ENCODE measurements around the gene GOLGA6L6.
"Not testable (repeated sequence)": the region's sequence is repeated elsewhere in the genome, so short reads cannot be mapped to it uniquely, and the experiment has no call there.

The GOLGA6L6 gene, protein sequence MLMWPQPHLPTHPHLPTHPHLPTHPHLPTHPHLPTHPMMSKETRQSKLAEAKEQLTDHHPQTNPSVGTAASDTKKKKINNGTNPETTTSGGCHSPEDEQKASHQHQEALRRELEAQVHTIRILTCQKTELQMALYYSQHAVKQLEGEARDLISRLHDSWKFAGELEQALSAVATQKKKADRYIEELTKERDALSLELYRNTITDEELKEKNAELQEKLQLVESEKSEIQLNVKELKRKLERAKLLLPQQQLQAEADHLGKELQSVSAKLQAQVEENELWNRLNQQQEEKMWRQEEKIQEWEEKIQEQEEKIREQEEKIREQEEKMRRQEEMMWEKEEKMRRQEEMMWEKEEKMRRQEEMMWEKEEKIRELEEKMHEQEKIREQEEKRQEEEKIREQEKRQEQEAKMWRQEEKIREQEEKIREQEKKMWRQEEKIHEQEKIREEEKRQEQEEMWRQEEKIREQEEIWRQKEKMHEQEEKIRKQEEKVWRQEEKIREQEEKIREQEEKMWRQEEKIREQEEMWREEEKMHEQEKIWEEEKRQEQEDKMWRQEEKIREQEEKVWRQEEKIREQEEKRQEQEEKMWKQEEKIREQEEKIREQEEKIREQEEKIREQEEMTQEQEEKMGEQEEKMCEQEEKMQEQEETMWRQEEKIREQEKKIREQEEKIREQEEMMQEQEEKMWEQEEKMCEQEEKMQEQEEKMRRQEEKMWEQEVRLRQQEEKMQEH

DNA sequence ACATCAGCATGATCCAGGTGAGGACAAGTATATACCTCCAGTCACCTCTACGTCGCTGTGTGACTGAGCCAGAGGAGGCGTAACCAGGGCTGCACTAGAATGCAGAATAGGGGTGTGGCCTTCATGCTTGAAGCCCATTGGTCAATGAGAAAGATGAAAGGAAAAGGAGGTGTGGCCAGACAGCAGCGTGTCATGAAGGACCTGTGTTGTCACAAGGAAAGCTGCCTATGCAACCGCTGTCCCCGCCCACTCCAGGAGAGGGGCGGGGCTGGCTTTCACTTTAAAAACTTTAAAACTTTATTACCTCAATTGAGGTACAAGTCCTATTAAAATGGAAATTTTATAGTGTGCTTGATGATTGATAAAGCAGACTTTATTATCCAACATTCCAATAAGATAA, at the start of gene GOLGA6L6:
TSS of gene GOLGA6L6 (minus strand) at position 101 of the 400 bp plus-strand sequence. CDS start at position 10, 91 bp downstream.
- DNase-seq (ENCODE audit: low read depth): not testable (repeated sequence)

DNA sequence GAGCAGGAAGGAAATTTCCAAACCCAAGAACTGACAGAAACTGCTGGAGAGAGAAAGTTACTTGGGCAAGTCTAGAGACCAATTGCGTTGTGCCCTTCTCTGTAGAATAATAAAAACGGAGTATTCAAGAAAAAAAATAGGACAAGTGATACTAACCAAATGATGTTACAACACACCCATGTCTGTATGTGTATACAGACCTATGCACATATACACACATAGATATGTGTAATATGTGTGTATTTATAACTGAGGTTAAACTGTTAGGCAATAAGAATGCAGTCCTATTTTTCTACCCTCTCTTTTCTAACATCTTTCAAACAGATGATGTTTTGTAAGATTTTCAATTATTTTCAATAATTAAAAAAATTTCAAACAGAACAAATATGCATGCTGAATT, 48.5 kb upstream of the GOLGA6L6 start:
- not testable (repeated sequence) for DNase-seq (ENCODE audit: low read depth)

DNA sequence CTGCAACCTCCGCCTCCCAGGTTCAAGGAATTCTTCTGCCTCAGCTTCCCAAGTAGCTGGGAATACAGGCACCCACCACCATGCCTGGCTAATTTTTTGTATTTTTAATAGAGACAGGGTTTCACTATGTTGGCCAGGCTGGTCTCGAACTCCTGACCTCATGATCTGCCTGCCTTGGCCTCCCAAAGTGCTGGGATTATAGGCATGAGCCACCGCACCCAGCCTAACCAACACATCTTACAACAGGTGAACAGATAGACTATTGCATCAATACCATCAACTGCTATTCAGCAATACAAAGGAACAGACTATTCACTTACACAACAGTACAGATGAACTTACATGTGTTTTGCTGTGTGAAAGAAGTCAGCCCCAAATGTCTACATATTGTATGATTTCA, 45.2 kb upstream of the GOLGA6L6 start:
- not testable (repeated sequence) for DNase-seq (ENCODE audit: low read depth)

DNA sequence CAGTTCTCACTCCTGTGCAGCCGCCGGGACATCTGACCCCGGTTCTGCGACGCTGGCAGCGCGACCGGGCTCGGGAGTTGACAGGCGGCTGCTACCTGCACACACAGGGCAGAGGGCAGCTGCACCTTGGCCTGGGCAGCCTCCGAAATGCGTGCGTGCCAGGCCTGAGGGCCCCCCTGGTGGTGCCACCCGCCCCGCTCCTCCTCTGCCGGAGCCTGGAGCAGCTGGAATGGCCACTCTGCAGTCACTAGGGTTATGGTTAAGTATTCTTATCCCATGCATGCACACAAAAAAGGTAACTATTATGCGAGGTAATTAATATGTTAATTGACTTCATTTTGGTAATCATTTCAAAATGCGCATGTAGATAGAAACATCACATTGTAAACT, 41.1 kb upstream of the GOLGA6L6 start:
- not testable (repeated sequence) for DNase-seq (ENCODE audit: low read depth)

DNA sequence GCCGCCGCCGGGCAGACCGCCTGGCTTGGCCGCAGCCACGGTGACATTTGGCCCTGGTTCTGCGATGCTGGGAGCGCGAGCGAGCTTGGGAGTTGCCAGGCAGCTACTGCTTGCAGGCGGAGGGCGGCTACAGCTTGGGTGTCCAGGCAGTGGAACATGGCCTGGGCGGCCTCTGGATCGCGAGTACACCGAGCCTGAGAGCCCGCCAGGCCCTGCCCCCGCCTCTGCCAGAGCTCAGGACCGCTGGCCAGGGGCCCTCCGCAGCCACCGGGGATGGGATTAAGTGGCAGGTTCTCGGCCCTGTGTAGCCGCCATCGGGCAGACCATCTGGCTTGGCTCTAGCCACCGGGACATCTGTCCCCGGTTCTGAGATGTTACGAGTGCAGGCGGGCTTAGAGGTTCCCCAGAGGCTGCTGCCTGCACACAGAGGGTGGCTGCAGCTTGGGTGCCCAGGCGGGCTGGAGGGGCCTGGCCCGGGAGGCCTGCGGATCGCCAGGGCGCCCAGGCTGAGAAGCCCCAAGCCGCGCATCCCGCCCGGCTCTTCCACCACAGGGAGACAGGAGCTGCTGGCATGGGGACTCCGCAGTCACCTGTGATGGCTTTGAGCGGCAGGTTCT, 40.6 kb upstream of the GOLGA6L6 start:
- not testable (repeated sequence) for DNase-seq (ENCODE audit: low read depth)

DNA sequence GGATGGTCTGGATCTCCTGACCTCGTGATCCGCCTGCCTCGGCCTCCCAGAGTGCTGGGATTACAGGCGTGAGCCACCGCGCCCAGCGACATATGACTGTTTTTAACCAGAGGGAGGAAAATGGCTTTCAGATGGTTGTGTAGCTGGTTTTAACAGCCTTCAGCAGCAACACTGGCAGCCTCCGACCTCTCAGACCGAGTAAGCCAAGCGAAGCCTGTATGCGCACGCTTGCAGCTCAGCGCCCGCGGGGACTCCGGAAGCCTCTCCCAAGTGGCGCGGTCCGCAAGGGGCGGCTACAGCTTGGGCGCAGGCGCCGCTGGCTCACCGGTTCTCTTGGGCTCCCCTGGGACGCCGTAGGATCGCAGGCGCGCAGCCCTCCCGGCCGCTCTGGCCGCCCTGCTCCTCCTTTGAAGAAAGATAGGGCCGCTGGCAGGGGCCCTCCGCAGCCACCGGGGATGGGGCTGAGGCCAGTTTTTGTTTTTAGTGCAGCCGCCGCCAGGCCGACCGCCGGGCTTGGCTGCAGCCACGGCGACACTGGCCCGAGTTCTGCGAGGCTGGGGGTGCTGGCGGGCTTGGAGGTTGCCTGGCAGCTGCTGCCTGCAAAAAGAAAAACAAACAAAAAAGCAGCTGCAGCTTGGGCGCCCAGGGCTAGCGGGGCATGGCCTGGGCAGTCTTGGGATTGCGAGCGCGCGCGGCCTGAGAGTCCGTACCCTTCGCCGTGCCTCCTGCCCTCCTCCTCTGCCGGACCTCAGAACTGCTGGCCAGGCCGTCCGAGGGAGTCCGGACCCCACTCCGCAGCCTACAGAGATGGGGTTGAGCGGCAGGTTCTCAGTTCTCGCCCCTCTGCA, 39.9 kb upstream of the GOLGA6L6 start:
- DNase-seq (ENCODE audit: low read depth): not testable (repeated sequence)

DNA sequence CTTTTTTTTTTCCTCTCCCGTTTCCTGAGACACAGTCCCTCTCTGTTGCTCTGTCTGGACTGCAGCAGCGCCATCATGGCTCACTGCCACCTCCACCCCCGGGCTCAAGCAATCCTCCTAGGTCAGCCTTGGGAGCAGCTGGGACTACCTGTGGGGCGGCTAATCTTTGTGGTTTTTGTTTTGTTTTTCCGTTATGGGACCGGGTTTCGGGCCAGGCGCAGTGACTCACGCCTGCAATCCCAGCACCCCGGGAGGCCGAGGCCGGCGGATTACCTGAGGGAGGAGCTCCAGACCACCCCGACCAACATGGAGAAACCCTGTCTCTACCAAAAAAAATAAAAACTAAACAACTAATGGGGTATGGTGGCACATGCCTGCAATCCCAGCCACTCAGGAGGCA, 38.1 kb upstream of the GOLGA6L6 start:
- DNase-seq (ENCODE audit: low read depth): not testable (repeated sequence)

DNA sequence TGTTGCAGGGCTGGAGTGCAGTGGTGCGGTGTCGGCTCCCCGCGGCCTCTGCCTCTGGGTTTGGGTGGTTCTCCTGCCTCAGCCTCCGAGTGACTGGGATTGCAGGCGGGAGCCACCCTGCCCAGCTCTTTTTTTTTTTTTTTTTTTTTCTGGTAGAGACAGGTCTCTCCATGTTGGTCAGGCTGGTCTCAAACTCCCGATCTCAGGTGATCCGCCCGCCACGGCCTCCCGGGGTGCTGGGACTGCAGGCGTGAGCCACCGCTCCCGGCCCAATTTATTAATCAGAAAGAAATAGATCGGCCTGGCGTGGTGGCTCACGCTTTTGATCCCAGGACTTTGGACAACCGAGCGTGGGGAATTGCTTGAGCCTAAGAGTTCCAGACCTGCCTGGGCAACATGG, 9.7 kb upstream of the GOLGA6L6 start:
- not testable (repeated sequence) for DNase-seq (ENCODE audit: low read depth)

DNA sequence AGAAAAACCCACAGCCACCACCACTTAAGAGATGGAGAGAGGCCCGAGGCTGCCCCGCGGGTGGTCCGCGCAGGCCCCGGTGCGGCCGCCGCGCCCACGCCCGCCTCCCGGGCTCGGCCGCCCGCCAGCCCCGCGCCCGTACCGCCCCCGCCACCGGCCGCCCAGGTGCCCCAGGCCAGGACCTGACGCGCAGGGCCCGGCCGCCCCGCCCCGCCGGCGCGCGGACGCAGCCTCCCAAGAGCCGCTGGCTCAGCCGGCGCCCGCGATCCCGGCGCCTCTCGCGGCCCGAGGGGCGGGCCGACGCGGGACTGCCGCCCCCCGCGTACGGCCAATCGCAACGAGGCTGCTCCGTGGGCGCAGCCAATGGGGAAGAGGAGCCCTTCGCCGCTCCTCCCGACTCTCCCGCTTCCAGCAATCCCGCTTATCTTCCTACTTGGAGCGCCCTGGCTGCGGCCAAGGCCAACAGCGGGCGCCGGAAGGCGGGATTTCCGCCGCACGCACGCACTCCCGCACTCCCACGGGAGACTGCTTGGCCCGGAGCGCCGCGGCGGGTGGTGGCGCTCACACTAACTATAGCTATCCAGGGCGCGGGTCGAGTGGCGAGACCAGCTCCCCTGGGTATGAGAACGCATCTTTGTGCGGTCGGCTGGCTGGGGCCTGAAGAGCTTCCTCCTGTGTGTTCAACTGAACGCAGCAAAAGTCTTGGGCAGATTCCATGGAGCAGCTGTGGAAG, 35.5 kb downstream of the GOLGA6L6 start:
- DNase-seq (ENCODE audit: low read depth): not testable (repeated sequence)

DNA sequence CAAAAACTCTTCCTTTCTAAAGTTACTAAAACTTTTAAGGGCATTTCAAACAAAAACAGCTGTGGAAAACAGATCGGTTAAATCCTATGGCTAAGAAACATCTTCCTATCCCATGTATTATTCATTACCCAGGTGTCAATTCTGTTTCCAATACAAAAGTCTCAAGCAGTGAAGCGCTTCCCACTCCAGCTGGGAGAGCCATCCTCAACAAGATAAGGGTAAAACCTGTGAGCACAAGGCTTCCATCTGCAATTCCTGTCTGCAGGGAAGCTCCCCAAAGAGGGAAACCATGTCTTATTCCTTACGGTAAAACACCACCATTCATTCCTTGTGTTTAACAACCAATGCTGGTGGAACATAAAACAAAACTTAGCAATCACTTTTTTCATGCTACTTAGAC, 38.8 kb downstream of the GOLGA6L6 start:
- not testable (repeated sequence) for DNase-seq (ENCODE audit: low read depth)

DNA sequence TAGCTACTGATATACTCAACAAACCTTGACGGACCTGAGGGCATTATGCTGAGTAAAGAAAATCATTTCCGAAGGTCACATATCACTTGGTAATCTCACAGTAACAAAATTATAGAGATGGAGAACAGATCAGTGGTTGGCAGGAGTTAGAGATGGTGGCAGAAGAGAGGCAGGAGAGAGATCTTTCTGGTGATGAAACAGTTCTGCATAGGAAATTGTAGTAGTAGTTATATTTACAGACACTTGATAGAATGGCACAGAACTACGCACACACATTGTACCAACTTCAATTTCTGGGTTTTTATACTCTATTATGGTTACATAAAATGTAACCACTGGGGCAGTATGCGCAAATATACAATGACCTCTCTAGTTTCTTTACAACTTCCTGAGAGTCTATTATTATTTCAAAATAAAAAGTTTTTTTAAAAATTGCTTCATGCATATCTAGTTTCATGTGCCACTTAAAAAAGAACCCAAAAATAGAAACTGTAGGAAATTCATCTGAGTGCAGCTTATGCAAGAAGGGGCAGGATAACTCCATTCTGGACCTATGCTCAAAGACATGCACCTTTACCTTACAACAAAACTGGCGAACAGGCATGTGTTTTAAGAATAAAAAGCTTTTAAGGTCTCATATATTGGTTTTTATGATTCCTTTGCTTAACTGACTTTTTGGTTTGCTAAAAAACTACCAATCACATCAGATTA, 39.9 kb downstream of the GOLGA6L6 start:
- not testable (repeated sequence) for DNase-seq (ENCODE audit: low read depth)

DNA sequence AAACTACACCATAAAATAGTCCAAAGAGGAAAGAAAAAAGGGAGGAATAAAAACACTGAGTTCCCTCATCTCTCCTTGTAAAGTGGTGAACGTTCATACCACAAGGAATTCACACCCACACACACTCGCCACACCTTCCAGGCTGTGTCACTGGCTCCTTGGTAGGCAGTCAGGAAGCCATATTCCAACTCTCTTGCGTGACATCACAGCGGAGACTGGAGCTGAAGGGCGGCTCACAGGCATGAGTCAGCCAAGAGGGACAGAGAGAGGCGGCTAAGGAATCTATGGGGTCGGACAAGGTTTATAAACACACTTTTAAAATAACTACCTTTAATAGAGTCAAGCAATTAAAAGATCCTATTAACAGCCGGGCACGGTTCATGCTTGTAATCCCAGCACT, 43.8 kb downstream of the GOLGA6L6 start:
- not testable (repeated sequence) for DNase-seq (ENCODE audit: low read depth)

DNA sequence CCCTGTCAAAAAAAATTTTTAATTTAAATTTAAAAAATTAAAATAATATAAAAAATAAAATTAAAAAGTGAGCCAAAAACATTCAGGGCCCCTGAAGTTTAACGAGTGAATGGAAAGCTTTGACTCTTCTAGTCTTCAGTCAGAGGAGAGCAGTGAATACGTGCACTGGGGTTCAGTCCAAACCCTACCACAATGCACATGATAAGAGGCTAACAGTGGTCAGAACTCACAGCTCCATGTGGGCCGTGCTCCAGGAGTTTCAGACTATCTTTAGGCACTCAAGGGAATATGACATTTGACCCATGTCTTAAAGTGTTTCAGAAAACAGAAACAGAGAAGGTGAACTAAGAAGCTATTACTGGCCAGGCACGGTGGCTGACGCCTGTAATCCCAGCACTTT, 48.6 kb downstream of the GOLGA6L6 start:
- not testable (repeated sequence) for DNase-seq (ENCODE audit: low read depth)

DNA sequence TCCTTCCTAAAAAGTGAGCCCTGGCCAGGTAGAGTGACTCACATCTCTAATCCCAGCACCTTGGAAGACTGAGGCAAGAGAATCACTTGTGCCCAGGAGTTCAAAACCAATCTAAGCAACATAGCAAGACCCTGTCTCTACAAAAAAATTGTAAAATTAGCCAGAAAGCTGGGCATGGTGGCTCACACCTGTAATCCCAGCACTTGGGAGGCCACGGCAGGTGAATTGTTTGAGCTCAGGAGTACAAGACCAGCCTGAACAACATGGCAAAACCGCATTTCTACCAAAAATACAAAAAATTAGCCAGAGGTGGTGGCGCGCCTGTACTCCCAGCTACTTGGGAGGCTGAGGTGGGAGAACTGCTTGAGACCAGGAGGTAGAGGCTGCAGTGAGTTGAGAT, 49.0 kb downstream of the GOLGA6L6 start:
- not testable (repeated sequence) for DNase-seq (ENCODE audit: low read depth)

DNA sequence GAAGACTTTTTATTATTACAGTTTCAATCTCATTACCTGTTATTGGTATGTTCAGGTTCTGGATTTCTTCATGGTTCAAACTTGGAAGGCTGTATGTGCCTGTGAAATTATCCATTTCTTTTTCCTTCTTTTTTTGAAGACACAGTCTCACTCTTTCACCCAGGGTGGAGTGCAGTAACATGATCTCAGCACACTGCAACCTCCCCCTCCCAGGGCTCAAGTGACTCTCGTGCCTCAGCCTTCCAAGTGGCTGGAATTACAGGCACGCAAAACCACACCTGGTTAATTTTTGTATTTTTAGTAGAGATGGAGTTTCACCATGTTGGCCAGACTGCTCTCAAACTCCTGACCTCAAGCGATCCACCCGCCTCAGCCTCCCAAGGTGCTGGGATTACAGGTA, 52.3 kb downstream of the GOLGA6L6 start:
- DNase-seq (ENCODE audit: low read depth): not testable (repeated sequence)

Data from GM04503 (cell line).